ENCODE data around the gene USP10.
A peak's percentile ranks its signal among the peaks of the same experiment; 100 is the strongest.

The USP10 gene

DNA sequence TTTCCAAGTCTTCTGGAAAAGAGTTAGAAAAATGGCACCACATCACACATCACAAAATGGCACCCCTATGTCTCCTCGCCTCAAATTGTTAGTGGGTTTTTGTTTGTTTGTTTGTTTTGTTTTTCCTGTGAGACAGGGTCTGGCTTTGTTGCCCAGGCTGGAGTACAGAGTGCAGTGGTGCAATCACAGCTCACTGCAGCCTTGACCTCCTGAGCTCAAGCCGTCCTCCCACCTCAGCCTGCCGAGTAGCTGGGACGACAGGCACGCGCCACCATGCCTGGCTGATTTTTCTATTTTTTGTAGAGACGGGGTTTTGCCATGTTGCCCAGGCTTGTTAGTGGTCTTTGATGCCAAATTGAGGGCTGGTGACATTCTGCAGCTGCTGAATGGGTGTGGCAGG lies 116.2 kb downstream of the USP10 start:
- H3K27ac ChIP-seq = peak overlapping the region in 2 of 21 experiments; percentile 40 to 71
- no peak overlapping the region for H3K4me3 ChIP-seq

DNA sequence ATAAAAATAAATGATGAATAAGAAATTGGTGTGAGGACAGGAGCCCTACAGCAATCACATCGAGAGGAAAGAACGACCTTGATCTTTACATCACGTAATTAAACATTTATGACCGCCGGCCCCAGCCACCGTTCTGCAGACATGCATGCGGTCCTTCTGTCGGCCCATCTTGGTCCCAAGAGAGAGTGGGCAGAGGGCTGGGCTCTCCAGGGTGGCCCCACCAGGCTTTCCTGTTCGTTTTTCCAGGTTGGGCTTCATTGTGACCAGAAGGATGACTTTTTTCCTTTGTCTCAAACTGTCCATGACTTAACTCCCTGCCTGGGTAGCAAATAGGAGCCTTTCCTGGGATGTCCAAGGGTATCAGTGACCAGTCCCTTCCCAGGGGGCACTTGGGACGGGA lies 116.7 kb downstream of the USP10 start:
- peak overlapping the region in 2 of 21 experiments; percentile 11 to 71 for H3K27ac ChIP-seq
- no peak overlapping the region for H3K4me3 ChIP-seq

DNA sequence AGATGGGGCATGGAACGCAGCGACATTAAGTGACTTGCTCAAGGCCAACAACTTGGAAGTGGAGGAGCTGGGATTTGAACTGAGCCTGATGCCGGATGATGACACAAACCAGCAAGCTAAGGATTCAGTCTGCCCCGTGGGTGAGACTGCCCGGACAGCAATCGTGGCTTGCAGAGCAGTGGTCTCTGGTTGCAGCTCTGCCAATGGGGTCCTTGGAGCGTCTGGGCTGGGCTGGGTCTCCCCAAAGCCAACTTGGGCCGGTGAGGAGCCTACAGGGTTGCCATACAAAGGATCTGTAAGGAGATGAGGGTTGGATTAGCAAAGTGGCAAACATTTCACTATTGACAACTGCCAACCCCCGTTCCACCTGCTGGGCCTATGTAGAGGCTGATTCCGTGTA lies 117.4 kb downstream of the USP10 start:
- H3K4me3 ChIP-seq = no peak overlapping the region
- peak overlapping the region in 1 of 21 experiments; percentile 56 for H3K27ac ChIP-seq

DNA sequence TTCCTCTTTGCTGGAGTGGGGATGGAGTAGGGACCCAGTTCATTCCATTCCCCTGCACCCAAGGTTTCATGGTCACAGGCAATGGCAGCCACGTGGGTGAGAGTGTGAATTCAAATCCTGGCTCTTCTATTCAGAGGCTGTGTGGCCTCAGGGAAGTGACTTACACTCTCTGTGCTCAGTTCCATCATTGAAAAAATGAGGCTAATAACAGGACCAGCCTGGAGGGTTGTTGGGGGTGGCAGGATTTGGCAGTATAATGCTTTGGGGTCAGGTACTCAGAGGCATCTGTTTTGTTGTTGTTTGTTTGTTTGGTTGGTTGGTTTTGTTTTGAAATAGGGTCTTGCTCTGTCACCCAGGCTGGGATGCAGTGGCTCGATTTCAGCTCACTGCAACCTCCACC lies 117.8 kb downstream of the USP10 start:
- H3K4me3 ChIP-seq = no peak overlapping the region
- no peak overlapping the region for H3K27ac ChIP-seq

DNA sequence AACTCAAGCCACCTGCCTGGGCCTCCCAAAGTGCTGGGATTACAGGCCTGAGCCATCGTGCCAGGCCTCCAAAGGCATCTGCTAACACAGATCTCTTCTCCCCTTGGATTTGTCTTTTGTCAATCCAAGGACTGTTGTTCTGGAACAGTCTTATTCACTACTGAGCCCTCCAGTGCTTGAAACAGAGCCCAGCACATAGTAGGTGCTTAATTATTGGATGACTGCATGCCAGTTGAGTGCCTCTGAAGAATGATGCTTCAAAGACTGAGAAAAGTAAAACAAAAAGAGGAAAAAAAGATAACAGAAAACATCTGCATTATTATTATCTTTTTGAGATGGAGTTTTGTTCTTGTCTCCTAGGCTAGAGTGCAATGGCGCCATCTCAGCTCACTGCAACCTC lies 118.3 kb downstream of the USP10 start:
- no peak overlapping the region for H3K27ac ChIP-seq
- no peak overlapping the region for H3K4me3 ChIP-seq

DNA sequence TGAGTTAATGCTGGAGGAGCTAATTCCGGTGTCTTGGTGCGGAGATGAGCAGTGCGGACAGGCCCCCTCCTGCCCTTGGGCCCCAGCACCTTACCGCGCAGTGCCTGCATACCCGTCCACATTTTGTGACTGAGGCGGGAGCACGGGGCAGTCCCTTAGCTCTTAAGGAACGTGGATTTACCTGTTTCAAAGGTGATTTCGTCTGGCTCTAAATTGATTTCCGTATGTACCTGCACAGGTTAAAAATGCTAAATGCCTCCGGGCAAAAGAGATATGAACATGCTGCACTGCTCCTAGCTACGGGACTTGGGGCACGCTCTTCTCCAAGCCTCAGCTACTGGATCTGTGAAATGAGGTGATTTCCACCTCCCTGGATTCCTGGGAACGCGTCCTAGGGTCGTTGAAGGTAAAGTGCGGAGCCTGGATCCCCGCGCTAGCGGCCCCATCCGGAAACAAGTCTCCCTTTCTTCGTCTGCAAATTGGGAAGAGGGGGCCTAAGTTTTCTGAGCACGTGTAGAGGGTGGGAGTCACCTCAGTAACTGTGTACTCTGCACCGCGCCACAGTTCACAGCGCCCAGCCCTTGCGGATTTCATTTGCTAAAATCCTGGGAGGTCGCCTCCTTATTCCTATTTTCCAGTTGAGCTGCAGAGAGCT lies 119.3 kb downstream of the USP10 start:
- peak overlapping the region in 4 of 21 experiments; percentile 21 to 84 (median 54) for H3K27ac ChIP-seq
- H3K4me3 ChIP-seq = peak overlapping the region in 4 of 7 experiments; percentile 36 to 53 (median 44)

DNA sequence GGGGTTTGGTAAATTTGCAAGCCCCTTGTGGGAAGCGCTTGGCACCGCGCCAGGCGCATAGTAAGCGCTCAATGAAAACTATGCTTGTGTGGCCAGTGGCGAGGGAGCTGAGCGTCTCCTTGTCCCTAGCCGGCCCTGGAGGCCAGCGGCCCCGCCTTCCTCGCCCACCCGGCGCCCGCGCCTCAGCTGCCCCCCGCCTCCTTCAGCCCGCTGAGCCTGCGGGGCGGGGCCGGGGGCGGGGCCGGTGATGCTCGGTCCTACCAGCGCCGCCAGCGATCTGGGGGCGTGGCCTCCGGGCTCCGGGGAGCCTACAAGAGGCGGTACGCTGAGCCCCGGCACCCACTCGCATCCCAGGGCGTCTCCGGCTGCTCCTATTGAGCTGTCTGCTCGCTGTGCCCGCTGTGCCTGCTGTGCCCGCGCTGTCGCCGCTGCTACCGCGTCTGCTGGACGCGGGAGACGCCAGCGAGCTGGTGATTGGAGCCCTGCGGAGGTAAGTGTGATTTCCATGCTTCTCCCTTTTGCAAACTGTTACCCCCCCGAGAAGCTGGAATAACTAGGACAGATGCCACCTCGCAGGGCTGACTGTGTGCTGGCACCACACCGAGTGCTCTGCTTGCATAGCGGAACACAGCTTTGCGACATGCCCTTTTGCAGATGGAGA lies 120.0 kb downstream of the USP10 start, which contains the start of gene CRISPLD2:
Gene CRISPLD2 (plus strand): TSS at position 342 of the 661 bp plus-strand sequence. CDS start 18,511 bp downstream, outside the sequence.
- H3K4me3 ChIP-seq = peak within 1 kb of the TSS; percentile 33 to 53 (median 42)
- peak within 1 kb of the TSS in 13 of 21 experiments; percentile 21 to 84 (median 70) for H3K27ac ChIP-seq

DNA sequence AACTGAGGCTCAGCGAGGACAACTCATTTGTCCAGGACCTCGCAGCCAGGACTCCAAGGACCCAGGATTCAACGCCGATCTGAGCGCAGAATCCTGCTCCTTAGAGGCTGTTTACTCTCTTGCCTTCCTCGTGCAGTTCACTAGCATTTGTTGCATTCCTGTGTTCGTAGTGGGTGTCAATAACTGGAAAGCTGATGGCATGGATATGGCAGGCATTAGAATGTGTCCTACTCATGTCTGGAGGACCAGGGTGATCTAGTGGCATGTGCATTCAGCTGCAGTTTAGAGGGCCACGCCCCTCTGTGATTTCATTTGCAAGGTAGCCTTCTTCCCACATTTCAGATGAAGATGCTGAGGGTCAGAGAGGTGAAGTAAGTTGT lies 120.5 kb downstream of the USP10 start:
- Histone ChIP-seq H3K27ac (peak overlapping the region in 12 of 21 experiments; percentile 29 to 84 (median 74)), H3K4me3 (peak overlapping the region; percentile 33 to 53 (median 42))

DNA sequence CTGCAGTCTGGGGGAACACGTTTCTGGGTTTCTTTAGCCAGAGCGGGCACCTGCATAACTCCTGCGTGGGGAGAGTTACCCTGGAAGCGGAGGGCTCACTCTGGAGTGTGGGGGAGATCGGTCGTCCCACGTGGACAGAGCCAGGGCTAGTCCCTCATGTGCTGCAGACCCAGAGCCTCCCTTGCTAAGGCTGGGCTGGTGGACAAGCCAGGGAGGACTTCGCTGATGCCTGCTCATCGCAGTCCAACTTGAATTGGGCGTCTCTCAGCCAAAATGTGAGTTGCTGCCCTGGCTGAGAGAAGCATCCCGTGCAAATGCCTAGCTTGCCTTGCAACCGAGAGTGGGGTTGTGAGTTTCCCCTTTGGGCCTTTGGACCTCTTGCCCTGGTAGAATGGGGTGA lies 121.0 kb downstream of the USP10 start:
- Histone ChIP-seq H3K4me3 (peak overlapping the region; percentile 33 to 53 (median 42)), H3K27ac (peak overlapping the region in 13 of 21 experiments; percentile 19 to 84 (median 70))

DNA sequence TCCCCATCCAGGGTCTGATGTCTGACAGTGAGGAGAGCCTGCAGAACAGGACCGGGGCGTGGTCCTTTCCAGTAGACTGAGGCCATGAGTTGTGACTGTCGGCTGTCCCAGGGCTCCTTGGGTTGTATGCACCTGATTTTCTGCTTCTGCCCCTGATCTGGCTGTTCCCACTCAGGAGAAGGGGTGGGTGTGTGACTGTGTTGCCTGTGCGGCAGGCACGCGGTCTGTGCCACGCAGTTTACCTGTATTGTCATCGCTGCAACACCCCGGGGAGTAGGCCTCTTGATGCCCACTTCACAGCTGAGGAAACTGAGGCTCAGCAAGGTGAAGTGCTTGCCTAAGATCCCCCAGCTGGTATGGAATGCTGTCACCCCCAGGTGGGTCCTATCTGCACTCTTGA lies 121.4 kb downstream of the USP10 start:
- peak overlapping the region in 13 of 21 experiments; percentile 19 to 84 (median 70) for H3K27ac ChIP-seq
- H3K4me3 ChIP-seq = peak overlapping the region; percentile 33 to 53 (median 42)

DNA sequence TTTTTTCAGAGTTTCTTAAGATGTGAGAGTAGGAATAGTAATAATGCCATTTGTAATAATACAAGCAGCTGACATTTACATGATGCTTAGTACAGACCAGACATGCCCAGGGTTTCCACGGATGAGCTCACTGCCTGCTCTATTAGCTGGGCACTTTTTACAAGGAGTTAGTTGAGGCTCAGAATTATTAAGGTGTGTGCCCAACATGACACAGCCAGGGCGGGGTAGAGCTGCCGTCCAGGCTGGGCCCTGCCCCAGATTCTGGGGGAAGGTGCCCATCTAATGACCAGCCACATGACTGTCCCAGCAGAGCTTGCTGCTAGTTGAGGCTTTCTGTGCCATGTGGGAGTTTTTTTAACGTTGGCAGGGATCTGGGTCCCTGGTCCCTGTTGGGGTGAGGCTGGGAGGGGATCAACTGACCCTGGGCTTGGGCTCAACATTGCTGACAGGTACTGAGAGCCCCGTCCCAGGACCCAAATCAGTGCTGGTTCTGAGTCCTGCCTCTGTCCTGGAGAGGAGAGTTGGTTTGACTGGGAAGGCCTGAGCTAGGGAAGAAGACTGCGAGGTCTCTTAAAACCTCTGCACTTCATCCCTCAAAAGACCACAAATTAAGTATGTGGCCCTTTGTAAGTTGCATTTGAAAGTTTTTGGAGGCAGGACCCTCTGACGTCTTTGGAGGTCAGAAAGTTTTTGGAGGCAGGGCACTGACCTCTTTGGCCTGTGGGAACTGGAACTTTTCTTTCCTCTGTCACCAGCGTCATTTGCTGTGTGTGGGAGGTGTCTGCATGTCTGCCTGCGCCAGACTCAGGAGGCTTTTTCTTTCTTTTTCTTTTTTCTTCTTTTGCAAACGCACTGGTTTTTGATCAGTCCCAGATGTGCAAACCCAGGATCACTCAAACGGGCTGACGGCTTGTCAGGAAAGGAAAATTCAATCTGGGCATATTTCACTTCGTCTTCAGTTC lies 122.2 kb downstream of the USP10 start:
- H3K27ac ChIP-seq = peak overlapping the region in 16 of 21 experiments; percentile 18 to 84 (median 69)
- H3K4me3 ChIP-seq = peak overlapping the region in 6 of 7 experiments; percentile 33 to 53 (median 44)

DNA sequence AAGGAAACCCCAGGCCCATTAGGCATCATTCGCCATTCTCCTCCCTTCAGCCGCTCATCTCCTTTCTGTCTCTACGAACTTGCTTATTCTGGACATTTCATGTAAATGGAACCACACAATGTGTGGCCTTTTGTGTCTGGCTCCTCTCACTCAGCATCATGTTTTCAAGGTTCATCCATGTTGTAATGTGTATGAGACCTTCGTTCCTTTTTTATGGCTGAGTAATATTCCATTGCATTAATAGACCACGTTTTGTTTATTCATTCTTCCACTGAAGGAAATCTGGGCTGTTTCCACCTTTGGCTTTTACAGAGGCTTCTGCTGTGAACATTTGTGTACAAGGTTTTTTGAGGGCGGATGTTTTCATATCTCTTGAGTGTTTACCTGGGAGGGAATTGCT lies 123.2 kb downstream of the USP10 start:
- Histone ChIP-seq H3K4me3 (no peak overlapping the region), H3K27ac (peak overlapping the region in 13 of 21 experiments; percentile 2 to 83 (median 45))

DNA sequence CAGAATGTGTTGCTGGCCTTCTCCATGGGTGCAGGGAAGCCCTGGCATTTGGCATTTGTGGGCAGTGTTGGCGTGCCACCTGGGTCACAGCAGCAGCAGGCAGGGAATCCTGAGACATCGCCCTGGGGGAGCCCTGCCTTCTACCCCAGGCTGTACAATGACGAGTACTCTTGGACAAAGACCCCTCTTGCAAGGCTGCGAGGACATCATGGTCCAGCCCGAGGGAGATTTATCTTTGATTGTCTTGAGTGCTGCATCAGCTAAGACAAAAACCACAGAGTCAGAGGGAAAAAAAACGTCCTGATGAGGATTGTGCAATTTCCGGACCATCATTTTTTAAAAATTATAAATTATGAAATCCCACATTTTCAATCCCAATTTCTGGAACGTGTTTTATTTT lies 123.7 kb downstream of the USP10 start:
- peak overlapping the region in 11 of 21 experiments; percentile 2 to 83 (median 42) for H3K27ac ChIP-seq
- H3K4me3 ChIP-seq = no peak overlapping the region

DNA sequence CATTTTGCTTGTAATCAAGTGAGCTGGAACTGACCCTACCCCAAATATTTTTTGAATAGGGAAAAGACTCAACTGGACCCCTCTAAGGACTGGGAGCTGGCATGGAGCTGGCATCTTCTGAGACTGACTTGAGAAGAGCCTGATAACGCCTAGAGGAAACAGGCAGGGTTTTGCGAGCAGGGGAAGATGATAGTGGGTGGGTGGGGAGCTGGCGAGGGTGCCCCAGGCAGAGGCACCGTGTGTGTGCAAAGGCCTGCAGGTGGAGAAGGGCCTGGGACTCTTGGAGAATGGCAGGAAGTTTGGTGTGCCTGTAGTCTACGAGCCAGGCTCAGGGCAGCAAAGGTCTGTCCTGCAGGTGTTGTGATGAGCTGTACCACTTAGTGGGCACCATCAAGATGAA lies 124.1 kb downstream of the USP10 start:
- Histone ChIP-seq H3K4me3 (no peak overlapping the region), H3K27ac (peak overlapping the region in 8 of 21 experiments; percentile 0 to 83 (median 64))

DNA sequence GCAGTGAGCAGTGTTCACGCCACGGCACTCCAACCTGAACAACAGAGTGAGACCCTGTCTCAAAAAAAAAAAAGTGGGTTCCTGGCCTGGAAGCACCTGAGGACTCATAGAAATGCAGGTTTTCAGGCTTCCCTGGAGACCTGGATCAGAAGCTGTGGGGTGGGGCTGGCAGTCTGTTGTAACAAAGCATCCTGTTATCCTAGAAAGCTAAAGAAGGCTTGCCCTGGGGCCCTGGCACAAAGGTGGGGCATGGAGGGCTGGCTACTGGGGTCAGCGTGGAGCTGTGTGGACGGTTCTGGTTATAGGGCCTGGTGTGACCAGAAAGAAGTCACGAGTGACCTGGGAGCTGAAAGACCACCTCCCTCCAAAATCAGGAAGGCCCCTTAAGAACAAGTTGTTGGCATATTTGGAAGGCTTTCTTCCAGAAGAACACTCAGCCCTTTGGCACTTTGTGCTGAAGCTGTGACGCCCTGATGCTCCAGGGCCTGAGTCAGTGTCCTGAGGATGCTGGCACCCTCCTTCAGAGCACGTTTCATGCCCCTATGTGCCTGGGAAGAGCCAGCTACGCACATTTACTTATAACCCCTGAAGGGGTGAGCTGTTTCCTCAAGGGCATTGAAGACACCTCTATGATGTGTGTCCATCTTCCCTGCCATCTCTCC lies 126.2 kb downstream of the USP10 start:
- Histone ChIP-seq H3K27ac (peak overlapping the region in 19 of 21 experiments; percentile 7 to 85 (median 62)), H3K4me3 (no peak overlapping the region)

DNA sequence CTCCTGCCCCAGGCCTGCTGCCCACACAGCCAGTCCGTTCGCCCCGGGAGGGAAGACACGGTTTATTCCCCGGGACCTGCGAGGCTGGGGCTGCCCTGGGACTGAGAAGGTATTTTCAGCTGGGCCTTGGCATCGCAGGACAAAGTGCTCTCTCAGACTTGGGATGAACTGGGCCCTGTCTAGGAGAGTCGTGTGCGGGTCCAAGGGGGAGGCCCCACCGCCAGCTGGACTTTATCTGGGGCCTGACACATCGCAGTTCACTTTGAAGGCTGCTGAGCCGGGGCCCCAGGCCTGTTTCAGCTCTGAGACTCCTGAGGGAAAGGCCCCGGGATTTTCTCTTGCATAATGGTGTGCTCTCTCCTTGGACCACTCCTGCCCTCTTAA lies 126.8 kb downstream of the USP10 start:
- H3K27ac ChIP-seq = peak overlapping the region in 19 of 21 experiments; percentile 7 to 85 (median 62)
- no peak overlapping the region for H3K4me3 ChIP-seq

DNA sequence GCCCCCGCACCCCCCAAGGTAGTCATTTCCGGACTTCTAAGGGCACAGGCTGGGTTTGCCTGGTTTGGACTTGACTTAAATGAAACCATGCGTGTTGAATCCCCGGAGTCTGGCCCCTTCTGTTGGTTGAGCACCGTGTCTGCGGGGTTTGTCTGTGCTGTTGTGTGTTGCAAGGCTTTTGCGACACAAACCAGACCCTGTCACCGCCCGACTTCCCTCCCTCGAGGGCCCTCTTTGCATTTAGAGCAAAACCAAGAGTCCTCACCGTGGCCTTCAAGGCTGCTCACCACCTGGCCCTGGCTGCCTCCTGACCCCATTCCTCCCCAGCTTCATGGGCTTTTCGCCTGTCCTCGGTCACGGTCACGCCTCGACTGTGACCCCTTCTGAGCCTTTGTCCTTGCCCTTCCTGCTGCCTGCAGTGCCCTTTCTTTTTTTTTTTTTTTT lies 127.4 kb downstream of the USP10 start:
- Histone ChIP-seq H3K27ac (peak overlapping the region in 17 of 21 experiments; percentile 14 to 85 (median 66)), H3K4me3 (no peak overlapping the region)

DNA sequence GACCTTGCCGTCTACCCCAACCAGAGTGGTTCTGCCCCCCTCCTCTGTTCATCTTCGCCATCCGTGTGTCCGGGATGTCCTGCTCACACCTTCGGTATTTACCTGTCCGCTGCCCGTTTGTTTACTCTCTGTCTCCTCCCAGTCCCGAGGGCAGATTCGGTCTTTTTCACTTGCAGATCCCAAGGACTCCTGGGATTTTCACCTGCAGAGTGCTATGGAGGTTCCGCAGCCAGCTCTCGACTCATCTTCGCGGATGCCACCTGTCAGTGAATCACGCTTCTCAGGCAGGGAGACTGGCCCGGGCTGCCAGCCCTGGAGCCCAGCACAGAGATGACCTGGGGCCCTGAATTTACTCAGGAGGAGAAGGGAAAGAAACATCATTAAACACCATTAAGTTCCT lies 128.1 kb downstream of the USP10 start:
- H3K27ac ChIP-seq = peak overlapping the region in 7 of 21 experiments; percentile 18 to 85 (median 62)
- no peak overlapping the region for H3K4me3 ChIP-seq

DNA sequence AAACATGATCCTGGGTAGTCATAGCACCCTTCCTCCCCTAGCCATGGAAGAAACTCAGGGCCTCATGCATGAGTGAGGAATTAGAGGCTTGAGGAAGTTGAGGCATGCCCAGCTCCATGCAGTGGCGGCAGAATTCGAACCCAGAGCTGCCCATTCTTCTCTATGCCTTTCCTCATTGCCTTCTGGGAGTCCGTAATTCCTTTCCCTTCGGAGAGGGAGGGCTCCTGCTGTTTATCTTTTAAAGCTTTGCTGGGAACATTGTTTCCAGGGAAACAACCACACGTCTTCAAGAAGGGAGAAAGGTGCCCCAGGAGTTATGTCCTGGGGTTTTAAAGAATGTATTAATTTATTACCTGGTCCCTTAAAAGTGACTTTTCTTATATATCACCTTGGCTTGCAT lies 128.5 kb downstream of the USP10 start:
- Histone ChIP-seq H3K4me3 (no peak overlapping the region), H3K27ac (peak overlapping the region in 5 of 21 experiments; percentile 30 to 85 (median 42))

All from skin epidermis (tissue), 12 donors.